ENCODE data around the gene TOMM20.
A peak's percentile ranks its signal among the peaks of the same experiment; 100 is the strongest.
"Not testable (repeated sequence)": the region's sequence is repeated elsewhere in the genome, so short reads cannot be mapped to it uniquely, and the experiment has no call there.

The TOMM20 gene

GRCh38 chr1:235091319-235092044 is 37.2 kb downstream of the TOMM20 start:
- H3K4me3 ChIP-seq (ENCODE audit: low read length); H3K9ac ChIP-seq (ENCODE audit: low read depth, low read length); H3K27me3 ChIP-seq (ENCODE audit: insufficient read depth, low read length); H3K36me3 ChIP-seq (ENCODE audit: insufficient read depth, low read length); H3K9me3 ChIP-seq (ENCODE audit: insufficient read depth, low read depth, low read length): not testable (repeated sequence)
- WGBS = 96% methylated on average over 20 of the region's 20 CpGs
- Histone ChIP-seq H3K4me1 (ENCODE audit: insufficient read depth, low read length) (peaks cover 19% of the 10 kb centered on the region), H3K27ac (ENCODE audit: low read depth, low read length) (peak overlapping the region; percentile 90; the same call in 1 of the 2 replicates)

- no peaks in the 10 kb centered on the region for H3K36me3 ChIP-seq (ENCODE audit: insufficient read depth, low read length)
- H3K4me3 ChIP-seq (ENCODE audit: low read length) = no peak overlapping the region
- no peaks in the 10 kb centered on the region for H3K27me3 ChIP-seq (ENCODE audit: insufficient read depth, low read length)
- H3K27ac ChIP-seq (ENCODE audit: low read depth, low read length) = peak overlapping the region; percentile 90; the same call in 1 of the 2 replicates
- 50% methylated on average over 20 of the region's 20 CpGs for WGBS
- peak overlapping the region; percentile 35 for H3K9ac ChIP-seq (ENCODE audit: low read depth, low read length)
- H3K9me3 ChIP-seq (ENCODE audit: insufficient read depth, low read depth, low read length) = no peaks in the 10 kb centered on the region
- H3K4me1 ChIP-seq (ENCODE audit: insufficient read depth, low read length) = peaks cover 19% of the 10 kb centered on the region
These were observed 38.1 kb downstream of the TOMM20 start for GRCh38 chr1:235090406-235091069.

- H3K9me3 ChIP-seq (ENCODE audit: insufficient read depth, low read depth, low read length) = no peaks in the 10 kb centered on the region
These were observed 39.7 kb downstream of the TOMM20 start for GRCh38 chr1:235088907-235089306.

GRCh38 chr1:235088430-235088829 is 40.2 kb downstream of the TOMM20 start:
- Histone ChIP-seq H3K27me3 (ENCODE audit: insufficient read depth, low read length) (no peaks in the 10 kb centered on the region), H3K27ac (ENCODE audit: low read depth, low read length) (no peak overlapping the region), H3K4me1 (ENCODE audit: insufficient read depth, low read length) (peaks cover 21% of the 10 kb centered on the region), H3K9ac (ENCODE audit: low read depth, low read length) (no peak overlapping the region), H3K9me3 (ENCODE audit: insufficient read depth, low read depth, low read length) (no peaks in the 10 kb centered on the region), H3K4me3 (ENCODE audit: low read length) (no peak overlapping the region), H3K36me3 (ENCODE audit: insufficient read depth, low read length) (no peaks in the 10 kb centered on the region)
- 95% methylated on average over 6 of the region's 6 CpGs for WGBS

More at GRCh38 chr1:235088907-235089306, 39.7 kb downstream of the TOMM20 start:
- no peaks in the 10 kb centered on the region for H3K27me3 ChIP-seq (ENCODE audit: insufficient read depth, low read length)
- no peak overlapping the region for H3K9ac ChIP-seq (ENCODE audit: low read depth, low read length)
- WGBS = 91% methylated on average over 7 of the region's 7 CpGs
- H3K27ac ChIP-seq (ENCODE audit: low read depth, low read length) = no peak overlapping the region
- H3K36me3 ChIP-seq (ENCODE audit: insufficient read depth, low read length) = no peaks in the 10 kb centered on the region
- H3K4me1 ChIP-seq (ENCODE audit: insufficient read depth, low read length) = peaks cover 19% of the 10 kb centered on the region
- H3K4me3 ChIP-seq (ENCODE audit: low read length) = no peak overlapping the region

GRCh38 chr1:235087906-235088305 is 40.7 kb downstream of the TOMM20 start:
- H3K4me1 ChIP-seq (ENCODE audit: insufficient read depth, low read length) = peaks cover 23% of the 10 kb centered on the region
- no peak overlapping the region for H3K27ac ChIP-seq (ENCODE audit: low read depth, low read length)
- no peaks in the 10 kb centered on the region for H3K9me3 ChIP-seq (ENCODE audit: insufficient read depth, low read depth, low read length)
- H3K9ac ChIP-seq (ENCODE audit: low read depth, low read length) = no peak overlapping the region
- 89% methylated on average over 6 of the region's 6 CpGs for WGBS
- H3K4me3 ChIP-seq (ENCODE audit: low read length) = no peak overlapping the region
- no peaks in the 10 kb centered on the region for H3K27me3 ChIP-seq (ENCODE audit: insufficient read depth, low read length)
- H3K36me3 ChIP-seq (ENCODE audit: insufficient read depth, low read length) = no peaks in the 10 kb centered on the region

GRCh38 chr1:235085411-235086117 is 43.1 kb downstream of the TOMM20 start:
- peaks cover 15% of the 10 kb centered on the region for H3K4me1 ChIP-seq (ENCODE audit: insufficient read depth, low read length)
- WGBS = 94% methylated on average over 12 of the region's 12 CpGs

GRCh38 chr1:235080788-235081187 is 47.8 kb downstream of the TOMM20 start:
- H3K4me1 ChIP-seq (ENCODE audit: insufficient read depth, low read length) = peaks cover 18% of the 10 kb centered on the region
- H3K27ac ChIP-seq (ENCODE audit: low read depth, low read length); H3K9ac ChIP-seq (ENCODE audit: low read depth, low read length); H3K36me3 ChIP-seq (ENCODE audit: insufficient read depth, low read length); H3K9me3 ChIP-seq (ENCODE audit: insufficient read depth, low read depth, low read length); H3K4me3 ChIP-seq (ENCODE audit: low read length); H3K27me3 ChIP-seq (ENCODE audit: insufficient read depth, low read length): not testable (repeated sequence)
- WGBS = 93% methylated on average over 5 of the region's 5 CpGs

More at GRCh38 chr1:235085411-235086117, 43.1 kb downstream of the TOMM20 start:
- not testable (repeated sequence) for H3K27ac ChIP-seq (ENCODE audit: low read depth, low read length); H3K36me3 ChIP-seq (ENCODE audit: insufficient read depth, low read length); H3K27me3 ChIP-seq (ENCODE audit: insufficient read depth, low read length); H3K9ac ChIP-seq (ENCODE audit: low read depth, low read length); H3K4me3 ChIP-seq (ENCODE audit: low read length); H3K9me3 ChIP-seq (ENCODE audit: insufficient read depth, low read depth, low read length)

- WGBS = 92% methylated on average over 4 of the region's 4 CpGs
- not testable (repeated sequence) for H3K27ac ChIP-seq (ENCODE audit: low read depth, low read length); H3K36me3 ChIP-seq (ENCODE audit: insufficient read depth, low read length); H3K4me3 ChIP-seq (ENCODE audit: low read length); H3K9ac ChIP-seq (ENCODE audit: low read depth, low read length); H3K27me3 ChIP-seq (ENCODE audit: insufficient read depth, low read length); H3K9me3 ChIP-seq (ENCODE audit: insufficient read depth, low read depth, low read length)
- H3K4me1 ChIP-seq (ENCODE audit: insufficient read depth, low read length) = peaks cover 18% of the 10 kb centered on the region
These were observed 48.4 kb downstream of the TOMM20 start for GRCh38 chr1:235080297-235080657.

GRCh38 chr1:235079443-235080296 is 49.0 kb downstream of the TOMM20 start:
- Histone ChIP-seq H3K4me1 (ENCODE audit: insufficient read depth, low read length) (peaks cover 22% of the 10 kb centered on the region), H3K36me3 (ENCODE audit: insufficient read depth, low read length) (no peaks in the 10 kb centered on the region), H3K27ac (ENCODE audit: low read depth, low read length) (peak overlapping the region; percentile 22; the same call in 1 of the 2 replicates), H3K27me3 (ENCODE audit: insufficient read depth, low read length) (no peaks in the 10 kb centered on the region), H3K9ac (ENCODE audit: low read depth, low read length) (no peak overlapping the region), H3K9me3 (ENCODE audit: insufficient read depth, low read depth, low read length) (no peaks in the 10 kb centered on the region), H3K4me3 (ENCODE audit: low read length) (no peak overlapping the region)
- WGBS = 69% methylated on average over 8 of the region's 8 CpGs

- Histone ChIP-seq H3K27me3 (ENCODE audit: insufficient read depth, low read length) (no peaks in the 10 kb centered on the region), H3K36me3 (ENCODE audit: insufficient read depth, low read length) (no peaks in the 10 kb centered on the region), H3K4me1 (ENCODE audit: insufficient read depth, low read length) (peaks cover 22% of the 10 kb centered on the region), H3K4me3 (ENCODE audit: low read length) (no peak overlapping the region), H3K9ac (ENCODE audit: low read depth, low read length) (no peak overlapping the region), H3K9me3 (ENCODE audit: insufficient read depth, low read depth, low read length) (no peaks in the 10 kb centered on the region), H3K27ac (ENCODE audit: low read depth, low read length) (no peak overlapping the region)
- 70% methylated on average over 9 of the region's 9 CpGs for WGBS
These were observed 49.9 kb downstream of the TOMM20 start for GRCh38 chr1:235078480-235079381.
